ENCODE measurements around the gene MAPK6.
"Not testable (repeated sequence)": the region's sequence is repeated elsewhere in the genome, so short reads cannot be mapped to it uniquely, and the experiment has no call there.

Gene MAPK6

GRCh38 chr15:52080031-52080430 lies 61.0 kb downstream of the MAPK6 start:
- DNase-seq (ENCODE audit: low spot score): no peak
- no peak for TF ChIP-seq CTCF (IDR thresholded peaks at IDR 0.05; ENCODE audit: extremely low read depth, insufficient read depth, missing control alignments)
- in situ Hi-C loops (cut with MboI; ENCODE audit: low pct_unique_long_range_greater_than_20kb, low sequenced_read_pairs, unreplicated experiment): no loop called here

DNA sequence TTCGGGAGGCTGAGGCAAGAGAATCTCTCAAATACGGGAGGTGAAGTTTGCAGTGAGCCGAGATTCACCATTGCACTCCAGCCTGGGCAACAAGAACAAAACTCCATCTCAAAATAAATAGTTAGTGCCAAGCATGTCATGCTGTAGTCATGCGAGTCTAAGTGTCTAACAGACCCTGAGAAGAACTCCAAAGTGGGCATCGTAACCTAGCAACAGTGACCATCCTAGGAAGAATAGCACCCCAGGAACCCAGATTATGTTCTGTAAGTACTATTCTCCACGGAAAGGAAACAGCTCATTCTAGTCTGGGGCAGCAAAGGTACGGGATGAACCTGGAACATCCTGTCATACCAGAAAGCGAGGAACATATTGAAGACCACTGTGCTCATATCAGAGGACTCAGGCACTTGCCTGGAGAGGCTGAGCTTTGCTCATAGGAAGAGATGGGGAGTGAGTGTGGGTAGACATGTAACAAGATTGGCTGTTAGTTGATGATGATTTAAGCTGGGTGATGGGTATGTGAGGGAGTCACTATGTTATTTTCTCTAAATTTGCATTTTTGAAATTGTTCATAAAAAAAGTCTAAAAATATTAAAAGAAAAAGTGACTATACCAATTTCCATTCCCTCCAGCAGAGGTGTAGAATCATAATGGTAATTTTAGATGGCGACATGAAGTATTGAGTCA lies 61.8 kb downstream of the MAPK6 start:
- in situ Hi-C loops (cut with MboI; ENCODE audit: low pct_unique_long_range_greater_than_20kb, low sequenced_read_pairs, unreplicated experiment): no loop called here
- TF ChIP-seq CTCF (IDR thresholded peaks at IDR 0.05; ENCODE audit: extremely low read depth, insufficient read depth, missing control alignments): no peak
- DNase-seq (ENCODE audit: low spot score): no peak

- peak; percentile 52 for DNase-seq (ENCODE audit: low spot score)
- TF ChIP-seq CTCF (IDR thresholded peaks at IDR 0.05; ENCODE audit: extremely low read depth, insufficient read depth, missing control alignments): no peak
- in situ Hi-C loops (cut with MboI; ENCODE audit: low pct_unique_long_range_greater_than_20kb, low sequenced_read_pairs, unreplicated experiment): no loop called here
Observed at GRCh38 chr15:52082197-52083036, 63.4 kb downstream of the MAPK6 start.

DNA sequence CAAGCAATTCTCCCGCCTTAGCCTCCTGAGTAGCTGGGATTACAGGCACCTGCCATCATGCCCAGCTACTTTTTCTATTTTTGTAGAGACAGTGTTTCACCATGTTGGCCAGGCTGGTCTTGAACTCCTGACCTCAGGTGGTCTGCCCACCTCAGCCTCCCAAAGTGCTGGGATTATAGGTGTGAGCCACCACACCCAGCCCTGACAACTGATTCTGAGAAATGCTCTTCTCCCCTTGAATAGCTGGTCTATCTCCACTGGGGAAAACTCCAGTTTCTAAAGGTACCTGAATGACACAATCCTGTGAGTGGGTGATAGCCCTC lies 64.0 kb downstream of the MAPK6 start:
- in situ Hi-C loops (cut with MboI; ENCODE audit: low pct_unique_long_range_greater_than_20kb, low sequenced_read_pairs, unreplicated experiment); DNase-seq (ENCODE audit: low spot score): not testable (repeated sequence)

DNA sequence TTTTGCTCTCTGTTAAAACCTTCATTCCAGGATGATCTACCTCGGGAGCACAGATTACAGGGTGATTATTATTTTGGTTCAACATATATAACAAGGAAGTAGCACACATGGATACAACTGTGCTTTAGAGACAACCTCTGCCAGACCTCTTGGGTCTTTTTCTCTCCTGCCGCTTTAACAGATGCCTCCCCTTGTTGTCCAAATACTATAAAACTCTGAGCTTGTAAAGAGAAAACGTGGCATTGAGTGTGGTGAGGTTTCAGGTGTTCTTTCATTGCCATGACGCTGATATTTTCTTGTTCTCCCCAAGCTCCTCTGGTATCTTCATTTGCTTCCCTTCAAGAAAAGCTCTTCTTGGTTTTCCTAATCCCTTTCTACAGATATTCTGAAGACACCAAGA lies 64.6 kb downstream of the MAPK6 start:
- TF ChIP-seq CTCF (IDR thresholded peaks at IDR 0.05; ENCODE audit: extremely low read depth, insufficient read depth, missing control alignments): no peak
- DNase-seq (ENCODE audit: low spot score): no peak
- in situ Hi-C loops (cut with MboI; ENCODE audit: low pct_unique_long_range_greater_than_20kb, low sequenced_read_pairs, unreplicated experiment): no loop called here

GRCh38 chr15:52085299-52085698 lies 66.3 kb downstream of the MAPK6 start:
- in situ Hi-C loops (cut with MboI; ENCODE audit: low pct_unique_long_range_greater_than_20kb, low sequenced_read_pairs, unreplicated experiment): no loop called here
- no peak for TF ChIP-seq CTCF (IDR thresholded peaks at IDR 0.05; ENCODE audit: extremely low read depth, insufficient read depth, missing control alignments)
- DNase-seq (ENCODE audit: low spot score): no peak

All from GM13977 (cell line).